Smooth muscle cell (in vitro differentiated cells): ENCODE results near the gene CANX. TPM values are rescaled to one million over a fixed set of nuclear protein-coding genes. Genes with fewer than 3 reads are reported as not detected.

ENCODE experiments used
- DNase-seq: peaks from one replicate; lab custom pipeline; 2025; ENCODE audit not compliant: unreplicated experiment; lab: John Stamatoyannopoulos, UW
- H2AFZ ChIP-seq: fragments of 200-600 bp; sonication (generic); 2 replicates; pipeline ENCODE4 v1.6.0; 2016; ENCODE audit warnings: antibody characterized with exemption, low read depth, mild to moderate bottlenecking
- H3F3A ChIP-seq: fragments of 200-600 bp; sonication (generic); 2 replicates; pipeline ENCODE4 v1.6.0; 2017; ENCODE audit warnings: antibody characterized with exemption, low read depth
- H3K27ac ChIP-seq: fragments of 200-600 bp; sonication (generic); 2 replicates; pipeline ENCODE4 v1.5.1; 2016; ENCODE audit warnings: low read depth, mild to moderate bottlenecking
- H3K27me3 ChIP-seq: fragments of 200-600 bp; sonication (generic); 2 replicates; pipeline ENCODE4 v1.6.1; 2016; ENCODE audit warnings: low read depth, mild to moderate bottlenecking
- H3K36me3 ChIP-seq: fragments of 200-600 bp; sonication (generic); 2 replicates; pipeline ENCODE4 v1.5.1; 2016; ENCODE audit warnings: low read depth
- H3K4me1 ChIP-seq: fragments of 200-600 bp; sonication (generic); 2 replicates; pipeline ENCODE4 v1.5.1; 2016; ENCODE audit warnings: low read depth
- H3K4me2 ChIP-seq: fragments of 200-600 bp; sonication (generic); 2 replicates; pipeline ENCODE4 v1.6.0; 2016; ENCODE audit warnings: mild to moderate bottlenecking
- H3K4me3 ChIP-seq: fragments of 200-600 bp; sonication (generic); 2 replicates; pipeline ENCODE4 v1.5.1; 2016; ENCODE audit warnings: mild to moderate bottlenecking
- H3K79me2 ChIP-seq: fragments of 200-600 bp; sonication (generic); 2 replicates; pipeline ENCODE4 v1.6.0; 2016; ENCODE audit warnings: low read depth, mild to moderate bottlenecking
- H3K9ac ChIP-seq: fragments of 200-600 bp; sonication (generic); 2 replicates; pipeline ENCODE4 v1.6.0; 2016; ENCODE audit warnings: low read depth
- H3K9me3 ChIP-seq: fragments of 200-600 bp; sonication (generic); replicated peaks from 2 replicates; pipeline ENCODE4 v1.5.1; 2016; ENCODE audit warnings: low read depth
- H4K20me1 ChIP-seq: fragments of 200-600 bp; sonication (generic); 2 replicates; pipeline ENCODE4 v1.6.0; 2016; ENCODE audit warnings: low read depth
- CTCF ChIP-seq: fragments of 200-600 bp; sonication (generic); IDR thresholded peaks from 2 replicates; pipeline ENCODE4 v1.5.1; 2017; ENCODE audit warnings: borderline replicate concordance, mild to moderate bottlenecking, antibody characterized with exemption; ENCODE audit not compliant: insufficient read depth, poor library complexity, severe bottlenecking
- WGBS: methylation state at CpG from one replicate; pipeline ENCODE4 v1.1.7; 2016; ENCODE audit warnings: low lambda C conversion rate; 5-methylcytosine and 5-hydroxymethylcytosine counted together
- polyA plus RNA-seq: library from polyadenylated mRNA; unstranded; fragments of >200 nt; fragmentation: Nextera tagmentation; extraction: Ambion mirVana; gene quantifications from 2 replicates; pipeline ENCODE4 v1.2.1, GENCODE V29; 2016
- total RNA-seq: library from RNA; depleted of rRNA; stranded (reverse); fragments of >200 nt; gene quantifications from 2 replicates; pipeline ENCODE4 v1.2.3, GENCODE V29; 2014

The CANX gene
- total and polyA plus RNA-seq, 2 experiments from 2014 or later = 274 to 513 TPM

GRCh38 chr5:179780362-179780761 lies 81.6 kb downstream of the CANX start:
- no peak overlapping the region for H3K27ac ChIP-seq
- no peak for DNase-seq
- no peaks in the 10 kb centered on the region for H3F3A ChIP-seq
- no peak overlapping the region for H3K4me2 ChIP-seq
- no peaks in the 10 kb centered on the region for H3K27me3 ChIP-seq
- TF ChIP-seq CTCF = no peak
- no peak overlapping the region for H3K4me3 ChIP-seq
- no peaks in the 10 kb centered on the region for H3K4me1 ChIP-seq
- H4K20me1 ChIP-seq = peaks cover 3% of the 10 kb centered on the region
- peaks cover 5% of the 10 kb centered on the region for H3K79me2 ChIP-seq
- WGBS = 67% methylated on average over 7 of the region's 7 CpGs
- H2AFZ ChIP-seq = no peak overlapping the region
- no peaks in the 10 kb centered on the region for H3K36me3 ChIP-seq
- H3K9ac ChIP-seq = no peak overlapping the region
- H3K9me3 ChIP-seq = no peaks in the 10 kb centered on the region

Other genes with a start within 250 kb of the CANX start
- 26.4 and 41.6 TPM in 2 replicates for gene RUFY1, start 148.4 kb upstream of the CANX start, total RNA-seq
- 23.8 and 30.3 TPM in 2 replicates for gene RUFY1, start 148.4 kb upstream of the CANX start, polyA plus RNA-seq
- 384 and 421 TPM in 2 replicates for gene HNRNPH1, start 75.3 kb upstream of the CANX start, total RNA-seq
- 60.9 and 95.9 TPM in 2 replicates for gene HNRNPH1, start 75.3 kb upstream of the CANX start, polyA plus RNA-seq
- gene CBY3, start 17.9 kb upstream of the CANX start, total RNA-seq = not detected in 2 replicates
- gene CBY3, start 17.9 kb upstream of the CANX start, polyA plus RNA-seq = 0.54 TPM in 1 of 2 replicates, not detected in the other
- gene MAML1, start 33.9 kb downstream of the CANX start, total RNA-seq = 11.5 and 14.4 TPM in 2 replicates
- gene MAML1, start 33.9 kb downstream of the CANX start, polyA plus RNA-seq = 9.9 and 12.1 TPM in 2 replicates
- gene LTC4S, start 95.0 kb downstream of the CANX start, total RNA-seq = not detected in 2 replicates
- 0.83 TPM in 1 of 2 replicates, not detected in the other for gene LTC4S, start 95.0 kb downstream of the CANX start, polyA plus RNA-seq
- gene MGAT4B, start 107.9 kb downstream of the CANX start, total RNA-seq = 60.0 and 60.6 TPM in 2 replicates
- gene MGAT4B, start 107.9 kb downstream of the CANX start, polyA plus RNA-seq = 121 and 140 TPM in 2 replicates
- gene SQSTM1, start 121.9 kb downstream of the CANX start, total RNA-seq = 114 and 129 TPM in 2 replicates
- 159 and 262 TPM in 2 replicates for gene SQSTM1, start 121.9 kb downstream of the CANX start, polyA plus RNA-seq
- 16.5 and 22.8 TPM in 2 replicates for gene MRNIP, start 159.8 kb downstream of the CANX start, total RNA-seq
- gene MRNIP, start 159.8 kb downstream of the CANX start, polyA plus RNA-seq = 11.9 and 19.9 TPM in 2 replicates
- 47.5 and 58.0 TPM in 2 replicates for gene TBC1D9B, start 208.9 kb downstream of the CANX start, total RNA-seq
- gene TBC1D9B, start 208.9 kb downstream of the CANX start, polyA plus RNA-seq = 62.3 and 72.6 TPM in 2 replicates